Cardiac septum (tissue), 1 donor: ENCODE results near the gene NLK. TPM values are rescaled to one million over a fixed set of nuclear protein-coding genes. Genes with fewer than 3 reads are reported as not detected.
"Not testable (repeated sequence)": the region's sequence is repeated elsewhere in the genome, so short reads cannot be mapped to it uniquely, and the experiment has no call there.

ENCODE experiments used
- DNase-seq: peaks from one replicate; pipeline ENCODE4 v3.0.0-alpha.2; 2020; ENCODE audit warnings: low spot score
- intact Hi-C: fragments of 100-400 bp; cut with DNase I; formaldehyde crosslinking; loops from one replicate; pipeline ENCODE4 v1.14.0; 2022
- long read RNA-seq: library from polyadenylated mRNA; unstranded; transcript quantifications from one replicate; pipeline ENCODE4 v2.0.0, GENCODE V29; 2021
- total RNA-seq: library from RNA; stranded (reverse); fragmentation: NEBNext Ultra II Directional; extraction: Animal tissue kit (Norgen Biotek cat#: 25700); gene quantifications from one replicate; pipeline ENCODE4 v1.2.1, GENCODE V29; 2021
- donor health status: DM: no; HTN: no; CAD: no.

NLK gene
- 21.4 TPM for total RNA-seq
- long read RNA-seq, full-length matches to known transcripts: 14 of 25 reads
- long read RNA-seq, partial matches to known transcripts: 3 of 25 reads
- long read RNA-seq, other reads (novel, unspliced or antisense): 8 of 25 reads

- DNase-seq: no peak
- intact Hi-C loops: no loop called here
These were observed at the start of gene NLK for GRCh38 chr17:28042657-28042720. Gene NLK, plus strand, starts transcription at chr17:28042677. Its CDS starts 197 bp downstream, at chr17:28042874.

- DNase-seq: no peak
- intact Hi-C loops: no loop called here
These were observed 49.2 kb upstream of the NLK start for GRCh38 chr17:27993161-27993695.

GRCh38 chr17:27993723-27994310 lies 48.7 kb upstream of the NLK start:
- DNase-seq: no peak
- intact Hi-C loops: no loop called here

GRCh38 chr17:27994586-27994985 lies 47.9 kb upstream of the NLK start:
- intact Hi-C loops: no loop called here
- DNase-seq: no peak

- intact Hi-C loops: no loop called here
- no peak for DNase-seq
These were observed 46.9 kb upstream of the NLK start for GRCh38 chr17:27995554-27995953.

GRCh38 chr17:27996202-27997043 lies 46.1 kb upstream of the NLK start:
- DNase-seq: no peak
- intact Hi-C loops: no loop called here

- intact Hi-C loops: no loop called here
- no peak for DNase-seq
These were observed 45.5 kb upstream of the NLK start for GRCh38 chr17:27997044-27997401.

- no peak for DNase-seq
- intact Hi-C loops: no loop called here
These were observed 45.0 kb upstream of the NLK start for GRCh38 chr17:27997522-27997921.

GRCh38 chr17:28001149-28001548 lies 41.3 kb upstream of the NLK start:
- intact Hi-C loops: no loop called here

GRCh38 chr17:28004344-28004743 lies 38.1 kb upstream of the NLK start:
- intact Hi-C loops: no loop called here

More at GRCh38 chr17:28001149-28001548, 41.3 kb upstream of the NLK start:
- DNase-seq: no peak

GRCh38 chr17:28007925-28008324 lies 34.6 kb upstream of the NLK start:
- intact Hi-C loops, DNase-seq: not testable (repeated sequence)

More at GRCh38 chr17:28004344-28004743, 38.1 kb upstream of the NLK start:
- DNase-seq: no peak

- DNase-seq: no peak
- intact Hi-C loops: no loop called here
These were observed 34.0 kb upstream of the NLK start for GRCh38 chr17:28008513-28008912.

GRCh38 chr17:28010406-28010805 lies 32.1 kb upstream of the NLK start:
- no peak for DNase-seq

GRCh38 chr17:28018439-28019070 lies 23.9 kb upstream of the NLK start:
- intact Hi-C loops: no loop called here
- no peak for DNase-seq

More at GRCh38 chr17:28010406-28010805, 32.1 kb upstream of the NLK start:
- intact Hi-C loops: no loop called here

GRCh38 chr17:28020515-28020914 lies 22.0 kb upstream of the NLK start:
- intact Hi-C loops: no loop called here
- no peak for DNase-seq

- intact Hi-C loops: no loop called here
These were observed 13.4 kb upstream of the NLK start for GRCh38 chr17:28029044-28029443.

GRCh38 chr17:28030386-28030785 lies 12.1 kb upstream of the NLK start:
- no peak for DNase-seq
- intact Hi-C loops: loop anchor here (10.0 kb wide), 2 partner anchors 94 to 136 kb away; partner anchors contain the start of gene LYRM9

More at GRCh38 chr17:28029044-28029443, 13.4 kb upstream of the NLK start:
- DNase-seq: no peak

GRCh38 chr17:28031174-28031573 lies 11.3 kb upstream of the NLK start:
- intact Hi-C loops: loop anchor here (10.0 kb wide), 2 partner anchors 94 to 136 kb away; partner anchors contain the start of gene LYRM9
- no peak for DNase-seq

GRCh38 chr17:28033972-28034714 lies 8.3 kb upstream of the NLK start:
- DNase-seq: no peak
- intact Hi-C loops: loop anchor here (10.0 kb wide), 2 partner anchors 91 to 139 kb away; partner anchors contain the start of gene LYRM9

- intact Hi-C loops: loop anchor here (10.0 kb wide), 2 partner anchors 89 to 141 kb away; partner anchors contain the start of gene LYRM9
- not testable (repeated sequence) for DNase-seq
These were observed 7.0 kb upstream of the NLK start for GRCh38 chr17:28035452-28035851.
